Stomach (tissue), 9 donors: ENCODE data around the gene KRTAP3-3. TPM values are rescaled to one million over a fixed set of nuclear protein-coding genes. Genes with fewer than 3 reads are reported as not detected.

Experiments
- DNase-seq, 2 donors: peaks; one replicate each; pipeline versions ENCODE4 v3.0.0 to v3.0.0-alpha.2; 2013 to 2019
- H3K27ac ChIP-seq, 5 donors: fragments of 200-600 bp in 4 of 5; sonication (generic) in 4 of 5; one replicate each; pipeline ENCODE4 v1.5.1; 2013 to 2019; ENCODE audit warnings: mild to moderate bottlenecking in 1 of 5, moderate library complexity in 1 of 5
- H3K27me3 ChIP-seq, 3 donors: fragments of 200-600 bp; sonication (generic); one replicate each; pipeline ENCODE4 v1.5.1; 2017 to 2019; ENCODE audit warnings: mixed run types in 1 of 3
- H3K36me3 ChIP-seq, 4 donors: fragments of 200-600 bp; sonication (generic); 1 replicate in 3 of 4; 2 replicates in 1 of 4; pipeline ENCODE4 v1.5.1; 2016 to 2019
- H3K4me1 ChIP-seq, 4 donors: fragments of 200-600 bp; sonication (generic); one replicate each; pipeline ENCODE4 v1.5.1; 2016 to 2019
- H3K4me3 ChIP-seq, 4 donors: fragments of 200-600 bp; sonication (generic) in 3 of 4; one replicate each; pipeline ENCODE4 v1.5.1; 2016 to 2019; ENCODE audit warnings: mild to moderate bottlenecking in 1 of 4
- H3K9me3 ChIP-seq, 4 donors: fragments of 200-600 bp; sonication (generic); one replicate each; pipeline ENCODE4 v1.5.1; 2016 to 2019
- EP300 ChIP-seq: sonication (generic); formaldehyde crosslinking; IDR thresholded peaks from one replicate; pipeline ENCODE4 v1.6.1; 2017; ENCODE audit warnings: antibody characterized with exemption
- POLR2A ChIP-seq, 4 donors: fragments of 450-650 bp; IDR thresholded peaks; one replicate each; pipeline ENCODE4 v1.6.1; 2016; ENCODE audit warnings: antibody characterized with exemption in 4 of 4, control low read depth in 2 of 4, mild to moderate bottlenecking in 1 of 4, moderate library complexity in 1 of 4
- POLR2AphosphoS5 ChIP-seq, 3 donors: sonication (generic); formaldehyde crosslinking; IDR thresholded peaks; one replicate each; pipeline ENCODE4 v1.6.1; 2016; ENCODE audit warnings: antibody characterized with exemption in 3 of 3
- WGBS, 5 donors: extraction: QIAGEN DNeasy Blood & Tissue Kit in 3 of 5; methylation state at CpG; one replicate each; pipeline versions ENCODE4 v1.1.5 to v1.1.7; 2013 to 2018; 5-methylcytosine and 5-hydroxymethylcytosine counted together
- intact Hi-C: fragments of 100-400 bp; cut with DNase I; formaldehyde crosslinking; loops from one replicate; pipeline ENCODE4 v1.15.1; 2023; ENCODE audit warnings: low total_unique reads
- polyA plus RNA-seq, 3 donors: library from polyadenylated mRNA; stranded (reverse); fragments of 200-250 nt; gene quantifications; one replicate each; pipeline ENCODE4 v1.2.3, GENCODE V29; 2013
- total RNA-seq, 5 donors: library from RNA; depleted of rRNA; stranded (reverse); fragments of >200 nt; gene quantifications; one replicate each; pipeline versions ENCODE4 v1.1.0 to v1.2.3, GENCODE V29; 2014 to 2016
- TF ChIP-seq, protein P1 (sequence below), 7 experiments: fragments of 450-650 bp in 4 of 7; fragments of 200-600 bp in 3 of 7; sonication (generic) in 3 of 7; IDR thresholded peaks; one replicate each; pipeline ENCODE4 v1.5.1; 2016 to 2019; ENCODE audit warnings: antibody characterized with exemption in 7 of 7, control low read depth in 2 of 7, mild to moderate bottlenecking in 1 of 7
- donor health status: healthy with polysubstance abuse.
- donor health status: Bipolar disorder and iron deficiency.
- donor health status: healthy.

Gene KRTAP3-3
- total and polyA plus RNA-seq, 8 donors: not detected

DNA sequence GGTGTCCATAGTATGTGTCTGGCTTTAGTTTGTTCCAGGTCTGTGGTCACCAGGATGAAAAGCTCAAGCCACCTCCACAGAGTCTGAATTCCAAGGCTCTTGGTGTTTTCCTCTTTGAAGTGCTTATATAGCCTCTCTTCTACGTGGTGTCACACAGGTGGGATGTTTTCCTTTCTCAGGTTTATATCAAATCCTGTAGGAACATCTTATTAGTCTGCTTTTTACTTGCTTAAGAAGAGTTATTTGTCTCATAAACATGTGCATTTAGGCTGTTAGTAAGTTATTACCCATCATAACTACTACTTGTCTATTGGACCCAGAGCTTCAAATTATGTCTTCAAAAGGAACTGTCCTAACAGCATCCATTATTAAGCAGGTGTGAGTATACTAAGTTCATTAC, 27.1 kb downstream of the KRTAP3-3 start, which contains the start of gene KRT39:
Gene KRT39 (minus strand): TSS at position 101 of the 400 bp plus-strand sequence. CDS start 92 bp downstream, at position 9.
- intact Hi-C loops: no loop called here
- no peak for DNase-seq
- H3K27me3 ChIP-seq: no peaks in the 10 kb centered on the region
- H3K4me3 ChIP-seq: no peak within 1 kb of the TSS
- H3K27ac ChIP-seq: no peak within 1 kb of the TSS
- no peaks in the 10 kb centered on the region for H3K4me1 ChIP-seq
- WGBS, 5 donors: 21 to 70% (median 64%) methylated on average over 1 of the region's 1 CpG
- H3K36me3 ChIP-seq: no peaks in the 10 kb centered on the region
- TF ChIP-seq, protein P1, sequence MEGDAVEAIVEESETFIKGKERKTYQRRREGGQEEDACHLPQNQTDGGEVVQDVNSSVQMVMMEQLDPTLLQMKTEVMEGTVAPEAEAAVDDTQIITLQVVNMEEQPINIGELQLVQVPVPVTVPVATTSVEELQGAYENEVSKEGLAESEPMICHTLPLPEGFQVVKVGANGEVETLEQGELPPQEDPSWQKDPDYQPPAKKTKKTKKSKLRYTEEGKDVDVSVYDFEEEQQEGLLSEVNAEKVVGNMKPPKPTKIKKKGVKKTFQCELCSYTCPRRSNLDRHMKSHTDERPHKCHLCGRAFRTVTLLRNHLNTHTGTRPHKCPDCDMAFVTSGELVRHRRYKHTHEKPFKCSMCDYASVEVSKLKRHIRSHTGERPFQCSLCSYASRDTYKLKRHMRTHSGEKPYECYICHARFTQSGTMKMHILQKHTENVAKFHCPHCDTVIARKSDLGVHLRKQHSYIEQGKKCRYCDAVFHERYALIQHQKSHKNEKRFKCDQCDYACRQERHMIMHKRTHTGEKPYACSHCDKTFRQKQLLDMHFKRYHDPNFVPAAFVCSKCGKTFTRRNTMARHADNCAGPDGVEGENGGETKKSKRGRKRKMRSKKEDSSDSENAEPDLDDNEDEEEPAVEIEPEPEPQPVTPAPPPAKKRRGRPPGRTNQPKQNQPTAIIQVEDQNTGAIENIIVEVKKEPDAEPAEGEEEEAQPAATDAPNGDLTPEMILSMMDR (IDR thresholded peaks at IDR 0.05): no peak
- no peak for TF ChIP-seq POLR2AphosphoS5 (IDR thresholded peaks at IDR 0.05)
- TF ChIP-seq POLR2A (IDR thresholded peaks at IDR 0.05): no peak
- no peak for TF ChIP-seq EP300
- no peaks in the 10 kb centered on the region for H3K9me3 ChIP-seq

DNA sequence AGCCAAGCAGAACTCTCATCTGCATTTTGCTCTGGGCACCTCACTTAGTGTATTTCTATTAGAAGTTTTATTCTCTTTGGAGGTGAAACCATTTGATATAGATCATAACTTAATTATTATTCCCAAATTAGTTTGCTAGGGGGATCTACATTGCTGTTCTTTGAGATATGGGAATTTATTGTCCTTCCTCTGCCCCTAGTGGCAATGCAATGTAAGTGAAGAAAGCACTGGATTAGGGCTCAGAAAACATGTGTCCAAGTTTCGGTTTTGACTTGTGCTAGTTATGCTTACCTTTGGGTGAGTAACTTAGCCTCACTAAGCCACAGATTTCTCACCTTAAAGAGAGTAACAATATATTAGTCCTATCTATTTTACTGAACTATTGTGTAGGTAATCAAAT, 30.1 kb downstream of the KRTAP3-3 start:
- H3K9me3 ChIP-seq: no peaks in the 10 kb centered on the region
- TF ChIP-seq, protein P1 (IDR thresholded peaks at IDR 0.05): peak in 4 of 7 experiments; percentile 28 to 57 (median 47)
- no peak for TF ChIP-seq POLR2AphosphoS5 (IDR thresholded peaks at IDR 0.05)
- no peak for TF ChIP-seq EP300
- TF ChIP-seq POLR2A (IDR thresholded peaks at IDR 0.05): no peak
- intact Hi-C loops: no loop called here

DNA sequence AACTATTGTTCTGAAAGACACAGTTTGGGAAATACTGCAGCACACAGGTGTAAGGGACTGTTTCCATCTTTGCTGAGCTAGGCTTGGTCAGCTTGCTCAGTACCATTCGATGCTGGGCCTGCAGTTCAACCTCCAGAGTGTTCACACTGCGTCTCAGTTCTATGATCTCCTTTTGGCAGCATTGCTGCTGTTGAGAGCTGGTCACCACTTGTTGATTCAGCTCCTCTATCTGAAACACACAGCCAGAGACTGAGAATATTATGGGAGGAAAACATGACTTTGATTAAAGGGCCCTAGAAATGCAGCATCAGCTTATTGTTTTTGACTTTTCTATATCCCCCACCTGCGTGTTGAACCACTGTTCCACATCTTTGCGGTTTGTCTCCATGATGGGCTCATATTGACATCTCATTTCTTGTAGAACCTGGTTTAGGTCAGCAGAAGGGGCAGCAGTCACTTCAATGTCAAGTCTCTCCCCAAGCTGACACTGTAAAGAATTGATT, 31.9 kb downstream of the KRTAP3-3 start:
- H3K36me3 ChIP-seq: no peaks in the 10 kb centered on the region
- no peaks in the 10 kb centered on the region for H3K4me1 ChIP-seq
- H3K27me3 ChIP-seq: no peaks in the 10 kb centered on the region
- no peak overlapping the region for H3K4me3 ChIP-seq
- TF ChIP-seq POLR2A (IDR thresholded peaks at IDR 0.05): no peak
- TF ChIP-seq, protein P1 (IDR thresholded peaks at IDR 0.05): no peak
- TF ChIP-seq POLR2AphosphoS5 (IDR thresholded peaks at IDR 0.05): no peak
- TF ChIP-seq EP300: no peak
- intact Hi-C loops: no loop called here
- 78 to 92% (median 87%) methylated on average over 4 of the region's 4 CpGs for WGBS, 5 donors
- DNase-seq: no peak
- no peaks in the 10 kb centered on the region for H3K9me3 ChIP-seq
- no peak overlapping the region for H3K27ac ChIP-seq

More for the DNA sequence above, 30.1 kb downstream of the KRTAP3-3 start:
- Histone ChIP-seq H3K4me3 (no peak overlapping the region), H3K27me3 (no peaks in the 10 kb centered on the region), H3K27ac (no peak overlapping the region), H3K4me1 (no peaks in the 10 kb centered on the region), H3K36me3 (no peaks in the 10 kb centered on the region)
- no peak for DNase-seq
- WGBS, 5 donors: 17 to 42% (median 35%) methylated on average over 1 of the region's 1 CpG

DNA sequence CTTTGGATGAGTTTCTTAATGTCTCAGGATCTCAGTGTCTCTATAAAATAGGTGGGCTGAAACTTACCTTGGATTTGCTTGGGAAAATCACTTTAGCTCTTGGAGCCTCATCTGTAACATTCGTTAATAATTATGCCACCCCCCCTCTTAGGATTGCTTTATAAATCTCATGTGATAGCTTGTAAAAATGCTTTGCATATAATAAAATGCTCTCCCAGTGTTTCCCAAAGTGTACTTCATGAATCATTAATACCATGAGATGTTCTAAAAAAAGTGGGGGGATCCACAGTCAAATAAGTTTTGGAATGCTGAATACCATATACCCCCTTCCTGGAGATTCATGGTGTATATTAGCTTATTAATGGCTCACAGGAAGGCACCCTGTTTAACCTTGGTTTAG, 32.4 kb downstream of the KRTAP3-3 start:
- H3K4me1 ChIP-seq: no peaks in the 10 kb centered on the region
- H3K4me3 ChIP-seq: no peak overlapping the region
- intact Hi-C loops: no loop called here
- H3K27ac ChIP-seq: no peak overlapping the region
- 81 to 92% (median 87%) methylated on average over 1 of the region's 1 CpG for WGBS, 5 donors
- DNase-seq: no peak
- TF ChIP-seq POLR2A (IDR thresholded peaks at IDR 0.05): no peak
- TF ChIP-seq, protein P1 (IDR thresholded peaks at IDR 0.05): no peak
- no peaks in the 10 kb centered on the region for H3K27me3 ChIP-seq
- no peaks in the 10 kb centered on the region for H3K9me3 ChIP-seq
- no peaks in the 10 kb centered on the region for H3K36me3 ChIP-seq
